Frontal cortex (tissue), 4 donors: ENCODE measurements around the gene FCRL2. TPM values are rescaled to one million over a fixed set of nuclear protein-coding genes. Genes with fewer than 3 reads are reported as not detected.

Source experiments
- DNase-seq, 2 donors: peaks; one replicate each; pipeline ENCODE4 v3.0.0; 2012; ENCODE audit warnings: low spot score in 2 of 2
- FAIRE-seq: peaks from 2 replicates; lab custom pipeline; 2012; peaks lifted over from hg19 to GRCh38; lab: Jason Lieb, UNC
- total RNA-seq: library from RNA; depleted of rRNA; stranded (reverse); fragments of >200 nt; gene quantifications from one replicate; pipeline ENCODE4 v1.2.3, GENCODE V29; 2014
- donor health status: control.
- donor health status: control.
- donor health status: control.

The FCRL2 gene
- total RNA-seq, 1 donor from 2014 or later, result not detected

GRCh38 chr1:157697781-157698569, 79.0 kb downstream of the FCRL2 start:
- FAIRE-seq (no peak), DNase-seq (no peak)

DNA sequence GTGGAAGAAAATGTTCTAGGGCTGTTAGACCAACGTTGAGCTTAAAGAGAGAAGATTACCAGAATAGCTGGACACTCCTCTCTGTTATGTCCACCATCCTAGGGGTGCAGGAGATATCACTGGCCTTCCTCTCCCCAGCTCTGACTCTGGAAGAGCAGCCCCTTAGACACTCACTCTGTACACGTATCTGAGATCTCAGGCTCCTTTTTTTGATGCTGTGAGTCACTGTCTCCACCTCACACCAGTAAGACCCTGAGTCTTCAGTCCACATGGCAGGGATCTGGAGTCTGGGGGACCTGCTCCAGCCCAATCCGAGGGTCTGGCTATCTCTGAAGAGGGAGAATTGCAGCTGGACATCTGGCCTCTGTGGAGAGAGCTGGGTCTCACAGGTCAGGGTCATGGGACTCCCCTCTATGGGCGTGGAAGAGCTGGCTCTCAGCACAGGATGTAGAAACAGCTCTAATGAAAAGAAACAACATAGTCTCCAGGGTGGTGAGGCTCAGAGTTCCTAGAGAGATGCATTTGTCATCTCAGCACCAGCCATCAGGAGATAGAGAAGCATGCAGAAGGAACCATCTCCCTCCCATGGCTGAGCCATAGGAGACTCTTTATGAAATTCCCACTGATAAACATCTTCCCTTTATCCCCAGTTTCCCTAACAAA, 79.8 kb downstream of the FCRL2 start:
- FAIRE-seq (no peak), DNase-seq (no peak)

Other genes starting within 250 kb of the FCRL2 start
- gene FCRL5, start 224.6 kb downstream of the FCRL2 start, total RNA-seq, result not detected
- gene FCRL4, start 179.0 kb downstream of the FCRL2 start, total RNA-seq, result not detected
- under 0.01 TPM for gene FCRL3, start 76.4 kb downstream of the FCRL2 start, total RNA-seq
- gene FCRL1, start 43.0 kb upstream of the FCRL2 start, total RNA-seq, result not detected
- under 0.01 TPM for gene CD5L, start 64.7 kb upstream of the FCRL2 start, total RNA-seq
- gene KIRREL1, start 216.5 kb upstream of the FCRL2 start, total RNA-seq, result 13.5 TPM